ENCODE measurements around the gene KLHDC4.

Gene KLHDC4

DNA sequence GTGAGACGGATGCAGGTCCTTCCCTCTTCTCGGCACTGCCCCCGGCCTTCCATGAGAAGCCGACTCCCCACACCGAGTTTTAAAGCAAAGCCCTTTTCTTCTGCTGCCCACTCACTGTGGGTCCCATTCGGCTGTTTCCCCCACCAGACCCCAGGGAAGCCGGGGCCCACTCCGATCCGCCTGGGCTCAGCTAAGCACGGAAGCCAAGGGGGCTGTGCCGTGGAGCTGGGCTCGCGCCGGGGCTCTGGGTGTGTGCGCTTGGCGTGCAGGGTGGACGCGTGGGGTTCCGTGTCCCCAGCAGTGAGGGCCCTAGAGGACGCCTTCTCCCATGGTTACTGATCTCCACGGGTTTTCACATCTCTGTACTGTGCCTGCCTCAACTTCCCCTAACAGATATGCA lies 68.5 kb downstream of the KLHDC4 start:
- DNase-seq, result no peak

DNA sequence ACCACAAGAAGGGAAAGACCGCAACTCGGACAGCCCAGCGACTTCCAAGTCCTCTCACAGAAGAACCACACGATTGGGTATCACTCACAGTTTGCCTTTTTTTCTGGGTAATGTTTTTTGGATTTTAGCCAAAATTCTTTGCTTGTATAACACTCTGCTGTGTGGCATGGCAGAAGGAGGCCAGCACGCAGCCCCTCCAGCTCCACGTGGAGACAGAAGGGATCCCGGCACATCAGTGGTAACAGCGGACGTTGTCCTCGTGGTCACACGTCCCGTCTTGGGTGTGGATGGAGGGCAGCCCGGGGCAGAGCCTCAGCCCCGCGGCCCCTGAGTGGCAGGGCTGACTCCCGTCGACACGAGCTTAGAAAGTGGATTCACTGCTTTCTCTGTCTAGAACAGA lies 69.1 kb downstream of the KLHDC4 start:
- no peak for DNase-seq

DNA sequence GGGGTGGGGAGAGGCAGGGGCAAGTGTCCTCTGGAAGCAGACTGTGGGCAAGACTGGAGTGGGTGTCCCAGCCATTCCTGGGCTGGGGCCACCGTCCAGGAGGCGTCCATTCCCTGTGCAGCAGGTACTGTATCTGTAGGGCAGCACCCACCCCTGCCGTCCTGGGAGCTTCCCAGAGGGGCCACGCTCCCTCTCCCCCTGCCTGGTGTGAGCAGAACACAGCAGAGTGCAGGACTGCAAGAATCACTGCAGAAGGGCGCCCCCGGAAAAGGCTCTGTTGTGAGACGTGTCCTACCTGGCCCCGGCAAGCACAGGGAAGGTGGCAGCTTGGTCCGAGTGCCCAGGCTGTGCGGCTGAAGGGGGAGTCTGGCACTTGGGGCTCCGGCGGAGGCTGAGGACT lies 70.3 kb downstream of the KLHDC4 start:
- DNase-seq, result no peak

DNA sequence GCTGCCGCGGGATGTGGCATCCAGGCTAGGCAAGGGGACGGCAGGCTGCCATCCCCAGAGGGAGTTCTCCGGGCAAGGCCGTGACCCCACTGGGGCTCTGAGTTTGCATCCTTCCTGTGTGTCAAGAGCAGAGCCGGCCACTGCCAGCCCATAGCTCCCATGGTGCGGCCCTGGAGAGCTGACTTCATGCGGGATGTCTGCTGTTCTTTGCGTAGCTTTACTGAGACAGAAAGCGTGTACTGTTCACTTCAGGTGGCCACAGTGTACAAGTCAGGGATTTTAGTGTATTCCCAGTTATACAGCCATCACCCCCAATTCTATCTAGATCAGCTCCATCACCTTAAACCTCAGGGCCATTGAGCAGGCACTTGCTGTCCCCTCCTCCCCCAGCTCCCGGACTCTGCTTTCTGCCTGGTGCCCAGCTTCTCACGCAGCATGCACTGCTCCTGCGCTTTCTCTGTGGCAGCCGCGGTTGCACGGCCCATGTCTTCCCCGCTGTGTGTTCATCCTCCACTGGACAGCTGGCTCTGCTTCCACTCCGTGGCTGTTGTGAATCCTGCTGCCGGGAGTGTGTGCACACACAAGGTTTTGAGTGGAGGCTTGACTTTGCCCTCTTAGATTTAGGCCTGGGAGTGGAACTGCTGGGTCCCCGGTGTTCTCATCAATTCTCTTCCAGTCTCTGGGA lies 71.2 kb downstream of the KLHDC4 start:
- DNase-seq, result no peak

DNA sequence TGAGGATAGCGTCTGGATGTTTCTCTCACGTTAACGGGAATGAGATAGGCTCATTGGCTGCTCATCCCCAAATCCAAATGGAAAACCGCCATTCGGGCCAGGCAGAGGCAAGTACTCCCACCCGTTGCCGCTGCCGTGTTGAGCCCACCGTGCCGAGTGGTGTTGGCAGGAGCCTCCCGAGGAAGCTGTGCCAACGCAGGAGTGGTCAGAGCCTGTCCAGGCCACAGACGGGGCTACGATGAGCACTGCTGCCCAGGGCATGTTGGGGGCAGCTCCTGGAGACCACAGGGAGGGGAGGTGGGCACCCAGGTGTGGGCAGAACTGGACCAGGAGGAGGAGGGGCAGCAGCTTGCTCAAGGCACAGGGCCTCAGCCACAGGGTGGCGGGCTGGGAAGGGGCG lies 72.0 kb downstream of the KLHDC4 start:
- no peak for DNase-seq

DNA sequence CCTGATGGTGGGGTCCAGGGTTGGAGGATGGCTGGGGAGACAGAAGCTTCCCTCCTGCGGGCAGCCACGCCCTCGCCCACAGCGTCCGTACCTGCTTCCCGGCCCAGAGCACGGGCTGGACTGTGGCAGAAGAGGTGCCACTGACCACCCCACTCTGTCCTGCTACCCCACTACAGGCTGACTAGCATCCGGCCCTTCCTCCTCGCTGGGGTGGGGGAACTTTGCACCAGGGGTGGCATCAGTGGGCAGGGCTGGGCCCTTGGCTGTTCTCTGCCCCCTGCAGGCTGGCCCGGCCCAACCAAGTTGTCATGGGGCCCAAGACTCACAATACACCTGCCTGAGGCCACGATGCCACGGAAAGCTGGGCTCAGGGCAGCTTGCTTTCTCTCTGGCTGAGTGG lies 73.0 kb downstream of the KLHDC4 start:
- DNase-seq, result no peak

DNA sequence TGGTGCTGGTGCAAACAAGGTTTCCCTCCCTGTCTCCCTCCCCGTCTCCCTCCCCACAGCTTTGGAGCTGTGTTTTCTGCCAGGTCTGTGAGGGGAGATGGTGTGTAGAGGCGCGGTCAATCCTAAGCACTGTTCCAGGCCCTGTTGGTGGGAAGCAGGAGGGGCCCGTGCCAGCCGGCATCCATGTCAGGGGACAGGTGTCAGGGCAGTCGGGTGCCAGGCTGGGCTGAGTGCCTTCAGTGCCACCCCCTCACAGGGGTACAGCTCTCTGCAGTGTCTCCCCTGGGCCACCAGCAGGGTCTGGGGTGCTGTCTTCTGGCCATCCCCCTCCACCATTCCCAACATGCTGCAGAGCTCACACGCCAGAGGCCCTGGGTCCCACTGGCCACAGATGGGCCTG lies 73.6 kb downstream of the KLHDC4 start:
- DNase-seq, result no peak

DNA sequence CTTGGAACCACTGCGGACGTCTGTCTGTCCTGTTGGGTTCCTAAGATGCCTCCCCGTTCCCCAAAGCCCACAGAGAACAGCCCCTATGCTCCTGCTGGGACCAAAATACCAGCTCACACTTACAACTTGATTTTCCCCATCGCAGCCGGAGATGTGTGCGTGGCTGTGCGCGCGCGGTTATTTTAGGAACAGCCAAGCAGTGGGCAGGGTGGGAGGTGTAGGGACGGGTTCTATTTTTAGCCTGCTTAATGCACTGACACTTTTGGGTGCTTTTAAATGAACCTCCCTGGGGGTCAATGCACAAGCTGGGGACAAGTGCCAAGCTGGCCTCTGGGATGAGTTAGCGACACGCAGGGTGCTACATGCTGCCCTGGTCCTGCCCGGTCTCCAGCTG lies 74.1 kb downstream of the KLHDC4 start:
- DNase-seq, result no peak

DNA sequence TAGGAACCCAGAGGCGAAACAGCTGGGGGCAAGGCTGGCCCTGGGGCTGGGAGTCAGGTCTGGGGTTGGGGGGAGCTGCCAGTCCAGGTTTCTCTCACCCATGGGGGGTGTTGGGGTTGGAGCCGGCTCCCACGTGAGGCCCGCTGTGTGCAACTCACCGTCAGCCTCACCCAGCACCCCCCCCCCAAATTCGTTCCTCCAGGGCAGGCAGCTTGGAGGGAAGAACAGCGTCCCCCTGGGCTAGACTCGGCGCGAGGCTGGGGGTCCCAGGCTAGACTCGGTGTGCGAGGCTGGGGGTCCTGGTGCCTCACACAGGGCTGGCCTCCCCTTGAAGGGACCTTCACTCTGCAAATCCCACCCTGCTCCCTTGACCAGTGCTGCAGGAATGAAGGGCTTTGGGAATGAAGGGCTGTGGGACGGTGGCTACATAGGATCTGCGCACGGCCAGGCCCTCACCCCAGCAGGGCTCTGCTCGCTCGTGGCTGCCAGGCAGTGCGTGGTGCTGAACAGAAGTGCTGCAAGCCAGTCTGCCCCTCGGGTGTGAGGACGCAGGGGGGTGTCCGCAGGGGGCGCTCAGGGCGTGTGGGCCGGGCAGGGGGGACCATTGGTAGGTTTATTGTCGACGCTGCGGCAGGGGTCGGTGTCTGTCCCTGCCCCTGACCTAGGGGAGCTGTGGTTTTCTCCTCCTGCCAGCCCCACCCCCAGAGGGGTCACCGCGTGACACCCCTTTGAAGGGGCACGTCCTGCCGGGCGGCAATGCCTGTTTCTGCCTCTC lies 74.7 kb downstream of the KLHDC4 start:
- DNase-seq, result no peak

DNA sequence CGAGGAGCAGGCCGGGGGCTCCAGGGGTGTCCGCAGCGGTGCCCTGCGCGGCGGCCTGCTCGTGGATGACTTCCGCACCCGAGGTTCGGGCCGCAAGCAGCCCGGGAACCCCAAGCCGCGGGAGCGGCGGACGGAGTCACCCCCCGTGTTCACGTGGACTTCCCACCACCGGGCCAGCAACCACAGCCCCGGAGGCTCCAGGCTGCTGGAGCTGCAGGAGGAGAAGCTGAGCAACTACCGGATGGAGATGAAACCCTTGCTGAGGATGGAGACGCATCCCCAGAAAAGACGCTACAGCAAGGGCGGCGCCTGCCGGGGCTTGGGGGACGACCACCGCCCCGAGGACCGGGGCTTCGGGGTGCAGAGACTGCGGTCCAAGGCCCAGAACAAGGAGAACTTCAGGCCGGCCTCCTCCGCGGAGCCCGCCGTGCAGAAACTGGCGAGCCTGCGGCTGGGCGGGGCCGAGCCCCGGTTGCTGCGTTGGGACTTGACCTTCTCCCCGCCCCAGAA lies 75.8 kb downstream of the KLHDC4 start:
- no peak for DNase-seq

DNA sequence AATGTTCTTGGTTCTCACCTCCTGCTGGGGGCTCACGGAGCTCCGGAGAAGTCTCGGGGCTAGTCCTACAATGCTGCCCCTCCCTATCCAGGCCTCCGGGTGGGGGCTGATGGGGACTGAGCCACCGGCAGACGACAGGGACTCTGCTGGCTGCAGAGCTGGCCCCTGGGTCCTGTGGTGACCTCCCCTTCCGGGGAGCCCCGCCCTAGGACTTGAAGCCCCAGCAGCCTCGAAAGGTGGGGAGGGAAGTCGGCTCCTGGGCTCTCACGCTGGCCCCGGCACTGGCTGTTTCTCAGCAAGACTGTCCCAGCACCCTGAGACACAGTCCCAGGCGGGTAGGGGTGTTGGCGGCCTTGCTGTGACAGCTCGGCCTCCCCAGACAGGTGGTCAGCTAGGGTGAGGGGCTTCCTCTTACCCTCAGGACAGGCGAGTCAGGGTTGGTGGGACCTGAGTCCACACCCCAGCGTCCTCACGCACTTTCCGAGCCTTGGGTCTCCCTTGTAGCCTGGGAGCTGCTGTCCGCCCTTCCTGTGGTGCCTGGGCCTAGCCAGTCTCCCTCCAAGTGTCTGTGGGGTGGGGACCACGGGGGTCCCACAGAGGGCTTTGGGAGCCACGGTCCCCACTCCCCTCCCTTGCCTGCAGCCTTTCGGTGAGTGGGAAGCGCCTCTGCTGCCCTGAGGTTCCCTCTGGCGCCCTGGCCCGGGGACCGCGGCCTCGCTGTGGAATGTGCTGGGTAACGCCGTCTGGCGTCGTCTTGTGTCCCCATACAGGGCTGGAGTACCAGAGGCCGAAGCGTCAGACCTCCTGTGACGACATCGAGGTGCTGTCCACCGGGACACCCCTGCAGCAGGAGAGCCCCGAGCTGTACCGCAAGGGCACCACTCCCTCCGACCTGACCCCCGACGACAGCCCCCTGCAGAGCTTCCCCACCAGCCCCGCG lies 76.6 kb downstream of the KLHDC4 start:
- DNase-seq, result no peak

DNA sequence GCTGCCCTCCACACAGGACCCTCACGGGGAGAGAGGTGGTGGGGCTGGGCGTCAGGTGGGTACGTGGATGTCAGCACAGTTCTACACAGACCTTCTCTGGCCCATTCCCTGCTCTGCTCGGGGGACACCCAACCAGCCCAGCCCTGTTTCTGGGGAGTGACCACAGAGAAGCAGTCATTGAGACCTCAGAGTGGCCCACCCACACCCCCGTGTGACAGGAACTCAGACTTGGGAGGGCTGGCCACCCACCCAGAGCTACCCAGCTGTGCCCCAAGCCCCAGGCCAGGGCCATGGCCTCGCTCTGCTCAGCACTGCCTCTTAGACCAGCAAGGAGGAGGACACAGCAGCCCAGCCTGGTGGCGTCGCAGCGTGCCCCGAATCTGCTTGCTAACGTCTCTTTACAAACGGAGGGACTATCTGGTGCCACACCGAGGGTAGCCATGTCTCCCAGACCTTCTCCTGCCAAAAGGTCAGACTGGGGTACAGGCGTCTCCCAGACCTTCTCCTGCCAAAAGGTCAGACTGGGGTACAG lies 77.7 kb downstream of the KLHDC4 start:
- DNase-seq, result no peak

DNA sequence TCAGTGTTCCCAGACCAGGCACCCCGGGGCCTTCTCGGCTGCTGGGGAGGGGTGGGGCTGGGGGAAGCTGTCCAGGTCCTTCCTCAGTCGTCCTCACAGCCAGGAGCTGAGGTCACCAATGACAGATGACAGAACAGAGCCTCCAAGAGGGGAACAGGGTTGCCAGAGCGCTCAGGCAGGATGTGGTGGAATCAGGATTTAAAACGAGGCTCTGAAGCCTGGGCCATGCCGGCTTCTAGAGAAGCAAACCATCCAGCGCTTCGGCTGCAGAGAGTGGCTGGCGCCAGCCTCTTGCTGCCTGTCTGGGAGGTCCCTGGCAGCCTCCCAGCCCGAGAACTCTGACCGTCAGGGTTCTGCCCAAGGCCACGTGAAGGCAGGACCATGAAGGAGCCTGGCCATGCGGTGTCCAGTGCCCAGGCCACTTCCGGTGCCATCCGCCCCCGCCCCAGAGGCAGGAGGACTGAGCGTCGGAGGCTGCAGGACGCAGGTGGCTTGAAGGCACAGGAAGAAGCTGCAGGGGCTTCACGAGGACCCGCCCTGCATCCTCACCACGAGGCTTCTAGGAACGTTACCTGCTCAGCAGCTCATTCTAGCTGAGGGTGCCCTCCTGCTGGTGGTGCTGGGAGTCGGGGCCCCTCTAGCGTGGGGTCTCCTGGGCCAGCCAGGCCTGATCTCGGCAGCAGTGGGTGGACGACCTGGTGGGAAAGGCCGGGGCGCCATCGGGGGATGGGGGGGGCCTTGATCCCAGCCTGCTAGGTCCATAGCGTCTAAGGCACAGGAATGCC lies 78.5 kb downstream of the KLHDC4 start:
- DNase-seq, result no peak

DNA sequence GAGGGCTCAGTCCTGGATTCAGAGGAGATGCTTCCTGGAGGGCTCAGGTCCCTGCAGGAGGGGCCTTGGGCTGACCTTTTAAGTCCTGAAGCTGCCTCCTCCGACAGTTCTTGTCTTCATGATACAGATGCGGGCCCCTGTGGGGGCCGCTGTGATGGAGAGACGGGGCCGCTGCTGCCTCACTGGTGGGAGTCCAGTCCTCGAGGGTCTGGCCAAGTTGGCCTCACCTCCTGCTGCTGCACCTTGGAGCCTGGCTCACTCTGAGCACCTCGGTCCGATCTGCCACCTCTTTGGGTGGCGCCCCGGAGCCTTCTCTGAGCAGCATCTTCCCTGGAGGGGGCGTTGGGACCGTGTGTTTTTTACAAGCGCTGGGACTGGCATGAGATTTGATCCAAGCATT lies 79.1 kb downstream of the KLHDC4 start:
- no peak for DNase-seq

DNA sequence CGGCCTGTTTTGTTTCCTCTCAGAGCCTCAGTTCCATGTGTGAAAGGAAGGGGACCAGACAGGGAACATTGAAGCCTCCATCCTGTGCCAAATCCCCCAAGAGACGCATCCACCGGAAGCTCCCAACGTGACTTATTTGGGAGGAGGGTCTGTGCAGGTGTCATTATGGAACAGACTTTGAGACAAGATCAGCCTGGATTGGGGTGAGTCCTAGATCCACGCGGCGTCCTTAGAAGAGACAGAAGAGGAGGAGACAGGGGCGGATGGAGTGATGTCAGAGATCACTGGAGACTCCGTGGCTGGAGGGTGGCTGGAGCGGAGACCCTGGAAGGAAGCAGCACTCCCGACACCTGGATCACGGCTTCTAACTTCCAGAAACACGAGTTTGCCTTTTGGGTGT lies 80.0 kb downstream of the KLHDC4 start:
- no peak for DNase-seq

DNA sequence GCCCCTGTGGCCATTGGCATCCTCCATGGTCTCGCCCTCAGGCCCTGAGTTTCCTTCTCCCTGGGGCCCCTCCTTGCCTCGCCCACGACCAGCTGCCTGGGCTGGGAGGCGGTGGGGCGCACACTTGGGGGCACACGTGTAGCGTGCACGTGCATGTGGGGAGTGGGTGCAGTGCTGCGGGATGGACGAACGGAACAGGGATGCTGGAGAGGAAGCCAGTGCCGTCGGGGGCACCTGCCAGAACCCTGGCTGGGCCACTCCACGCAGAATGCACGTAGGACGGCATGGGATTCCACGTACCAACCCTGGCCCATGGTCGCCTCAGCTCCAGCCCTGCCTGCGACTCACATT lies 80.4 kb downstream of the KLHDC4 start:
- no peak for DNase-seq

DNA sequence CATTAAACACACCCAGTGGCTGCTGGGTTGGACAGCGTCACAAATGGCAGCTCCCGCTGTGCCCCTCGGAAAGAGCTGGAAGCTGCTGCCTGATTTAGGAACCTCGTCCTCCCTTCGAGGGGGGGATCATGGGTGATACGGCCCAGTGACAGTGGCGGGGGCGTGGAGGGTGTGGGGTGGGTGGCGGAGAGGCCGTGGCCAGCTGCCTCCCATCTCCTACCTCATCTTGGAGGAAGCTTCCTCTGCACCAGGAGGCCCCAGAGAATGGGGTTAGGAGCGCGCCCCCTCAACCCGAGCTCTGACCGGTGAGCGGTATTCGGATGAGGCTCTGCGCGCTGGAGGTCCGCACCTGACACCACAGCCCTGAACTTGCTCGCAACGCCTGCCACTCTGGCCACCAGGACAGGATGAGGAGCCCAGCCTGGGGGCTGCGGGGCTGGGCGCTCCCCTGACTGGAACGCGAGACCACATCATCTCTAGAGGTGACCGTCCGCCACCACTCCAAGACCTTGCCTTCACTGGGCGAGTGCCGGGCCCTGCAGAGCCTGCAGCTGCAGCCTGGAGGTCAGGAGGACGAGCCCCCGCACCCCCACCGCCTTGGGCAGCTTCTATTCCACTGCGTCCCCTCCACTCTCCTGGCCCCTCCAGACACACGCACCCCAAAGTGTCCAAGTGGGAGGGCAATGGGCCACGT lies 80.9 kb downstream of the KLHDC4 start:
- DNase-seq, result no peak

DNA sequence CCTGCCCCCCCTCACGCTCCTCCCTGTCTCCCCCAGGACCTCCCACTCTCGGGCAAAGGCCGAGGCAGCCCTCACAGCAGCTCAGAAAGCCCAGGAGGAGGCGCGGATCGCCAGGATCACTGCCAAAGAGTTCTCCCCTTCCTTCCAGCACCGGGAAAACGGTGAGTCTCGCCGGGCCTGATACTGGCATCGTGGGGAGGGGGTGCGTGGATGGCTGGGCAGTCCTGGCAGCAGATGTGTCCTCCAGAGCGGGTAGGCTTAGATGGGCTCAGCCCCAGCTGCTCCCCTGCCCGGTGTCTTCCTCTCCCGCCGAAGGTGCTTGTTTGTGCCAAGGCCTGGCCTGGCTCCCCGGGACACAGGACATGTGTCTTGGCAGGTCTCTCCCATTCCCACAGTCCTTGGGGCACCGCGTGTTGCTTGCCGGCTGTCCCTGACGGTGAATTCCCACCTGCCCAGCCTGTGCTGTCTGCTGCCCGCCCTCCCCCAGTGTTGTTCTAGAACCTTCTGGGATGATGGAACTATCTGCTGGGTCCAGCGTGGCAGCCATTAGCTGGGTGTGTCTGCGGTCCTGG lies 81.6 kb downstream of the KLHDC4 start:
- no peak for DNase-seq

DNA sequence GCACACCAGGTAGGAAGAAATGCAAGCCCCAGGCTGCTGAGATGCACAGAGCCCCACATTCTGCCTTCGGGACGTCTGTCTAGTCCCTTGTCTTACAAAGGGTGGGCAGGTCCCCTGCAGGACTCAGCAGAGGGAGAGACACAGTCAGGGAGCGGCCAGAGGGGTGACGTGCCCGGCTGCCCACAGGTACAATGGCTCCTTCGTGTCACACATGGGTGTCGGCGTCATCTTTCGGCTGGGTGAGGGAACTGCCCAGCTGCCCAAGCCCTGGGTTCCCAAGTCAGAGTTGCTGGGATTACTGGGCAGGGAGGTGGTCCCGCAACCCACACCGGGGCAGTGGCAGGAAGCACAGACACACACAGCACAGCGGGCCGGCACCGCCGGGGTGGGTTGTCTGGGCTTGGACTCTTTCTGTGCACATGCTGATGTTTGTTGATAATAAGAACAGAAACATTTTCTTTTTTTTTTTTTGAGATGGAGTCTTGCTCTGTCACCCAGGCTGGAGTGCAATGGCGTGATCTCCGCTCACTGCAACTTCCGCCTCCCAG lies 82.9 kb downstream of the KLHDC4 start:
- DNase-seq, result no peak

DNA sequence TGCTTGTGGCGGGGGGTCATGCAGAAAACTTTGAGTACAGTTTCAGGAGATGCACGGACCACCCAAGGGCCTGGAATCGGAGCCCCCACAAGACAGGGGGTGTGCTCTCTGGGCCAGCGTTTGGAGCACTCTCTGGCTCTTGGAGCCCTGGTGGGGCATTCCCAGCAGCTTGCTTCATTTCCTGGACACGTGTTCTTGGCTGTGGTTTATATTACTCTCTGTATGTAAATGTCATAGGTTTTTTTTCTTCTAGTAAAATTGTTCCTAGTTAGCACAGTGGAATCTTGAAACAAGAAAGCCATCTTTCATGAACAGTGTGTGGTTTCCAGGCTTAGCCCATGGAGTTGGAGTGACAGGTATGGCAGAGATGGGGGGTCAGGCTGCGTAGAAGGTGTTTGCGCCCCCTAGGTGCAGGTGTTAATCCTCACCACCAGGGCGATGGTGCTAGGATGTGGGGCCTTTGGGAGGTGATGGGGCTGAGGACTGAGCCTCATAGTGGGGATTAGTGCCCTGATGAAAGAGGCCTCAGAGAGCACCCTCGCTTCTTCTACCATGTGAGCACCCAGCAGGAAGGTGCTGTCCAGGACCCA lies 83.7 kb downstream of the KLHDC4 start:
- DNase-seq, result no peak

All from NCI-H446 treated with DMSO at 0.1 percent for 48 hours (cell line).